NK-92 (cell line): Measurements from ENCODE around the gene SLC26A11.

Experiments used
- DNase-seq: peaks from one replicate; lab custom pipeline; 2025; ENCODE audit not compliant: unreplicated experiment; lab: John Stamatoyannopoulos, UW

Gene SLC26A11

DNA sequence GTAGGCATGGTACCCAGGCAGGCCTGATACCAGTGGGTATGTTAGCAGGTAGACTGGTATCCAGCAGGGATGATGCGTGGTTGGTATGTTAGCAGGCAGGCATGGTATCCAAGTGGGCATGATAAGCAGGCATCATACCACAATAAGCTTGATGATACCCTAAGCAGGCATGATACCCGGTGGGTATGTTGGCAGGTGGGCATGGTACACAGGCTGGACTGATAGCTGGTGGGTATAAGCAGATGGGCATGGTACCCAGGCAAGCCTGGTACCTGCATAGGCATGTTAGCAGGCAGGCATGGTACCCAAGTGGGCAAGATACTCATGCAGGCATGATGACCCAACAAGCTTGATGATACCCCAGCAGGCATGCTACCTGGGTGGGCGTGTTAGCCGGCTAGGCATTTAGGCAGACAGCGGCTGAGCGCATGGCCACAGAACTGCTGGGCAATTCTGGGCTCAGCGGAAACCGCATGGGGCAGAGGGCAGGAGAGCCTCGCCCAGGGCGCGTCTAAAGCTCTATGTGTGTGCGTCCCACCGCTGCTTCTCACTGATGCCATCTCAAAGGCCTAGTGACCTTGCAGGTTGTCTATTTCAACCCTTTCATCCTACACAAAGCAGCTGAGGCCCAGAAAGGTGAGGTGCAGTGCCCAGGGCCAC, 2.4 kb upstream of the SLC26A11 start:
- DNase-seq: no peak

DNA sequence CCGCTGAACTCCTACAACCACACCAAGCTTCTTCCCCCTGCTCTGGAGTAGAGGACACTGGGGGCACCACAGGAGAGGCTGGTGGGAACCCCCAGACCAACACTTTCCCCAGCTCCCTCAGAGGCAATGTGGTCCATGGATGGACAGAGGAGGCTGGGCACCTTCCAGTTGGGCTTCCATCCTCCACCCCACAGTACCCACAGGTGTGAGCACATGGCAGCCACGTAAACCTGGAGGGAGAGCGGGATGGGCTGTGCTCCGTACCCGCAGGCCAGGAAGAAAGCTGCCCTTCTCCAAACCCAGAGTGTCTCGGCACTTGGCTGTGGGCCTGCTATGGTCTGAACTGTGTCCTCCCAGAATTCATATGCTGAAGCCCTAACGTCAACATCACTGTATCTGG, 1.8 kb upstream of the SLC26A11 start:
- no peak for DNase-seq

DNA sequence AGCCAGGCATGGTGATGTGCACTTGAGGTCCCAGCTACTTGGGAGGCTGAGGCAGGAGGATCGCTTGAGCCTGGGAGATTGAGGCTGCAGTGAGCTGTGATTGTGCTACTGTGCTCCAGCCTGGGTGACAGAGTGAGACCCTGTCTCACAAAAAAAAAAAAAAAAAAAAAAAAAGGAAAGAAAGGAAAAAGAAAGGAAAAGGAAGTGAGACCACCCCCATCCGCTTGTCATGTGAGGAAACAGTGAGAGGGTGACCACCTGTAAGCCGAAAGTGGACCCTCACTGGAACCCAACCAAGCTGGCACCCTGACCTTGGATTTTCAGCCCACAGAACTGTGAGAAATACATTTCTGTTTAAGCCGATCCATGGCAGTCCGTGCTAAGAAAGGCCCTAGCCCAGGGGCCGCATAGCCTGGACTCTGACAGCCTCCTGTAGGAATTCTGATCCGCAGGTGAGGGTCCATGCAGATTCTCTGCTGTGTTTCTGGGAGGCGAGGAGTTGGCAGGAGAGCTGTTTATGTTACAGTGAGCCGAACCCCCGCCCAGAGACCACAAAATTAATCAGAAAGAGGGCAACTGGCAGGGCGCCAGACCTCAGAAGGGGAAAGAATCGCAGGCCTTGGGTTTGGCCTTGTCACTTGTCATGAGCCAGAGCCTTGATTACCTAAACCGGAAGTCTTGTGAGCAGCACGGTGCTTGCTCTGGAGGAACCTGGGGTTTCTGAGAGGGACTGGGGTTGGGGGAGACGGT, 1.0 kb upstream of the SLC26A11 start:
- peak; percentile 47 for DNase-seq

DNA sequence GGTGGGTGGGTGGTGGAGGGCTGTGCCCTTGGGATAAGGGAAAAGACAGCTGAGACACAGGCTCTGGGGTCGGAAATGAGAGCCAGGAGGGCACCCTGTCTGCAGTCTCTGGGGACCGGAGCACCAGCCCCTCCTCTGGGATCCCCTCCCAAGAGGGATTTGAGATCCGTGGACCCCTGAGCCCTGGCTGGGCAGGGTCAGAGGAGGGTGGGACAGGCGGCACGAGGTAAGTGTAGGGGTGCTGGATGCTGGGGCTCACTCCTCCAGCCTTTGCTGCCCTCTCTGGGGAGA, 519 bp upstream of the SLC26A11 start:
- DNase-seq: no peak

DNA sequence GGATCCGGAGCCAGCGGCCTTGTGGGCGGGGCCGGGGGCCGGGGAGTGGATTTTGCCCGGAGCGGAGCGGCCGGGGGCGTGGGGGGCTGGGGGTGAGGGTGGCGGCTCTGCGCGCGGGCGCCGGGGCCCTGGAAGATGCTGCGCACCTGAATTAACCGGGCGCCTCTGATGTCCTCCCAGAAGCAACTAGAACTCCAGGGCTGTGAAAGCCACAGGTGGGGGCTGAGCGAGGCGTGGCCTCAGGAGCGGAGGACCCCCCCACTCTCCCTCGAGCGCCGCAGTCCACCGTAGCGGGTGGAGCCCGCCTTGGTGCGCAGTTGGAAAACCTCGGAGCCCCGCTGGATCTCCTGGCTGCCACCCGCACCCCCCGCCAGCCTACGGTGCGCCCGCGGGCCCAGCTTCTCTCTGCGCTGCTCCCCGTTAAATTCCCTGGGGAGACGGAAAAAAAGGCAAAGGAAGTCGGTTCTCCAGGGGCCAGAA, 549 bp downstream of the SLC26A11 start:
- DNase-seq: no peak

DNA sequence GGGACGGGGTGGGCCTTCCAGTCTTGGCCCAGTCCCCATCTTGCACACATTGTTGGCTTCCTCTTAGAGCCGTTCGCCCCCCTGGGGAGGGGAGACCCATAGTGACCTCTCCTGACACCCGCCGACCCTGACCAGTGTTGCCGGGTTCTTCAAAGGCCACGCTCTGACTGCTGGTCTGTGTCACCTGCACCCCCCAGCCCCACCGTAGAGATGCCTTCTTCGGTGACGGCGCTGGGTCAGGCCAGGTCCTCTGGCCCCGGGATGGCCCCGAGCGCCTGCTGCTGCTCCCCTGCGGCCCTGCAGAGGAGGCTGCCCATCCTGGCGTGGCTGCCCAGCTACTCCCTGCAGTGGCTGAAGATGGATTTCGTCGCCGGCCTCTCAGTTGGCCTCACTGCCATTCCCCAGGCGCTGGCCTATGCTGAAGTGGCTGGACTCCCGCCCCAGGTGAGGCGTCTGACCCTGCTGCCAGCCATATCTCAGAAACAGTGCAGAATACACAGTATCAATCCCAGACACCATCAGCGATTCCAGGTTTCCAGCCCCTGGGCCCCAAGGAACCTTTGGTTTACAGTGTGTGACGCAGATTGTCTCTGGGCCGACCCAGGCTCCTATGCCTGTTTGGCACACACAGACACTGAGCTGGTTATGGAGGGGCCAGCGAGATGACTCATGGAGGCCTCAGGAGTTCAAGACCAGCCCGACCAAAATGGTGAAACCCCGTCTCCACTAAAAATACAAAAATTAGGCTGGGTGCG, 1.3 kb downstream of the SLC26A11 start:
- no peak for DNase-seq

DNA sequence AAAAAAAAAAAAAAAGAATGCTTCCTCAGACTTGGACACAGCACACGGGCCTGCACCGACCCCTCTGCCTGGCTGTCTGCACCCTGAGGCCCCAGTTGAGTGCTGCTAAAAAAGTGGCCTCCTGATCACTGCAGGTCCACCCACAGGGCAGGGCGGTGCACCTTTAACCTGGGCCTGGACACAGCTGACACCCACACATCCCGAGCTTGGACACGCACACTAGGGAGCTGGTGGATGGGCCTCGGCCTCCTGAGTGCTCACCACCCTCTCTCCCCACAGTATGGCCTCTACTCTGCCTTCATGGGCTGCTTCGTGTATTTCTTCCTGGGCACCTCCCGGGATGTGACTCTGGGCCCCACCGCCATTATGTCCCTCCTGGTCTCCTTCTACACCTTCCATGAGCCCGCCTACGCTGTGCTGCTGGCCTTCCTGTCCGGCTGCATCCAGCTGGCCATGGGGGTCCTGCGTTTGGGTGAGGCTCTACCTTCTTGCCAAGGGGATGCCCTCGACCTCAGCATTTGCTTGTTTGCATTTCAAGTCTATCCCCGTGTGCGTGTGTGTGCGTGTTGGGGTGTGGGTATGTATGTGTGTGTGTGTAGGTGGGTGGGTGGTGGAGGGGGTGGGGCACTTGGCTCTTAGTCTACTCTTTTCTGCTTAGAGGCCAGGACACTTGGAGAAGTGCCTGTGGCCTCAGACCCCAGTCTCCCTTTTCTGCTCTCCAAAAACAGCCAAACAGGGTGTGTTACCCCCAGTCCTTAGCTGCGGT, 2.3 kb downstream of the SLC26A11 start:
- no peak for DNase-seq

DNA sequence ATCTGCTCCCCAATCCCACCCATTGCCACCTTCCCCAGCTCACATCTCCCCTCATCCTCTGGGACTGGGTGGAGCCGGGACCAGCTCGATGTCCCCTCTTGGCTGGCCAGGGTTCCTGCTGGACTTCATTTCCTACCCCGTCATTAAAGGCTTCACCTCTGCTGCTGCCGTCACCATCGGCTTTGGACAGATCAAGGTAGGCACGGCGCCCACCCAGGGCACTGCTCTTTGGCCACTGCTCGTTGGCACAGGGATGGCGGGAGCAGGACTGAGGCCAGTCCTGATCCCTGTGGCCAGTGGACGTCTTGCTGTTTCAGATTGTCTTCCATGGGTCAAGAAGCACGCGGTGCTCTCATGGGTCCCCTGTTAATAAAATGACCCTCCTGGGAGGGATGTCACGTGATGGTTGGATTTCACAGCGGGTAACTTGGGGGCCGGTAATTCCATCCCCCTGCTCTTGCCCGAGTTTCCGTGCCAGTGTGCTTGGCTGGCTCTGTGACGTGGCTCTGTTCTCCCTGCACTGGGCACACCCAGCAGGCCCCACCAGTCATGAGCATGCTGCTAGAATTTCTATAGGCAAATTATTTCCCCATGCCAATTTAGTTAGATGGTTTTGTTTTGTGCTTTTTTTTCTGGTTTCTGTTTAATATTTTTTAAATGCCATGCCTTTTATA, 3.1 kb downstream of the SLC26A11 start:
- no peak for DNase-seq

DNA sequence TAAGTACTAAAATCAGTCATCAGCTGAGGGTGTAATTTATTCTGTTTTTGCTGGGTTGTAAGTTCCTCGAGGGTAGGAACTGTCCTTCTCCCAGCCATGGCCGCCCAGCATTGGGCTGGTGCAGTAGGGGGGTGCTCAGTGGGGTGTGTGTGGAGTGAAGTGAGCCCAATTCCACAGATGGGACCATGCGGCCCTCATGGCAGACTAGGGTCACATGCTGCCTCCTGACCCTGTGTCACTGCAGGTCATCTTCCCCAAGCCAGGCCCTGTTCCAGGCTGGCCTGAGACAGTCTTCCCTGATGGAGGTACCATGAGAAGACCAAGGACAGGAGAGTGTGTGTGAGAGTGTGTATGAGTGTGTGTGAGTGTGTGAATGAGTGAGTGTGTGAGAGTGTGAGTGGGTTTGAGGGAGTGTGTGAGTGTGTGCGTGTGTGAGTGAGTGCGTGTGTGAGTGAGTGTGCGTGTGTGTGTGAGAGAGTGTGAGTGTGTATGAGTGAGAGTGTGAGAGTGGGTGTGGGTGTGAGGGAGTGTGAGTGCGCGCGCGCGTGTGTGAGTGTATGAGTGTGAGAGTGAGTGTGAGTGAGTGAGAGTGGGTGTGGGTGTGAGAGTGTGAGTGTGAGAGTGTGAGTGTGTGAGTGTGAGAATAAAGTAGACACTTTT, 3.7 kb downstream of the SLC26A11 start:
- no peak for DNase-seq

DNA sequence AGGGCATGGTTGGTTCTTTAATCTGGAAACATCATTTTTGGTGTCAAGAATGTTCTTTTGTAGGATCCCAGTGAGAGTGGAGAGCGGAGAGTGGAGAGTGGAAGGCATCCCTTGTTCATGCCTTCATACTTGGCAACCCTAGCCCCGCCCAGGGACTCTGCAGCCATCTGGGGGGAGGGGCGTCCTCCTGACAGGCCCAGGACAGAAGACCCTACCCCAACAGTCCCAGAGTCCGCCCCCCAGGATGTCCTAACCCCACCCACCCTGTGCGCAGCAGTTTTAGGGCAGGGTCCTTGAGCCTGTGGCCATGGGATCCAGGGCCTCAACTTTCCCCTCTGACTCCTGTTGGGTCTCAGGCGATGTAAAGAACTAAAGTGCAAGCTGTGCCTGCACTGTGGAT, 4.5 kb downstream of the SLC26A11 start:
- DNase-seq: no peak

DNA sequence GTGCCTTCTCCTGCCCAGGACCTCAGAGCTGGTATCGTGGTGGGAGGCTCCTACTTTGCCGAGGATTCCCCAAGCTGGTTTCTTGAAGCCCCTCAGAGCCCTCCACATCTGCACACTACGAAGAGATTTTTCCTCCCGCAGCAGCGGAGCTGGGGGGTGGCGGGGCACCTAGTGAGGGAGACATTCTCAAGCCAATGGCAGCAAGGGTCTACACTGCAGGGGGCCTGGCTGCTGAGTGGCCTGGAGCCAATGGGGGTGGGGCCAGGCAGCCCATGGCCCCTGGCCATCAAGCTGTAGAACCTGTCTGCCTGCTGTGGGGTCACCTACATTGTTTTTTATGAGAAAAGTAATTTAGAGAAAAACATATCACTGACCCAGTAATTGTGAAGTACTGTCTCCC, 5.0 kb downstream of the SLC26A11 start:
- no peak for DNase-seq

DNA sequence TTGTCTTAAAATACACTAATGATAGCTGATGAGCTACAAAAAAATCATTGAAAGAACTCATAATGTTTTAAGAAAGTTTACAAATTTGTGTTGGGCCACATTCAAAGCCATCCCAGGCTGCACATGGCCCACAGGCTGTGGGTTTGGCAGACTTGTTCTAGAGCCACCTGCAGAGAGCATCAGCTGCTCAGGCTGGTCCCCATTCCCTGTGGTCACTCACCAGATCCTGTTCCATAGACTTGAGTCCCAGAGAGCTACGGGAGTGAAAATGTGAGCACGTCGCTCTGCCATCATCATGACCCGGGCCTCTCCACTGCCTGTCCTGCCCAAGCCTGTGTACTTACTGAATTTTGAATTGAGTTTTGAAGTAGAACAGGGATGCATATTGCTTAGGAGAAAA, 6.9 kb downstream of the SLC26A11 start:
- DNase-seq: no peak

DNA sequence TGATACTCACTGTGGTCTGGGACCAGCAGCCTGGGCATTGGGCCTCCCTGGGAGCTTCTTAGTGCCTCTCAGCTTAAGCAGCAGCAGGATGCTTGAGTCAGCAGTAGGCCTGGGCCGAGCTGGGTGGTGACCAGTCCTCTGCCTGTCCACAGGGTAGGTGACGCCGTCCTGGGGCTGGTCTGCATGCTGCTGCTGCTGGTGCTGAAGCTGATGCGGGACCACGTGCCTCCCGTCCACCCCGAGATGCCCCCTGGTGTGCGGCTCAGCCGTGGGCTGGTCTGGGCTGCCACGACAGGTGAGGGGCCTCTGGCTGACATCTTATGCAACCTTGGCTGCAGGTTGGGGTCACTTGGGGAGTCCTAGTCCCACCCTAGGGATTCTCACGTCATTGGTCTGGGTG, 7.4 kb downstream of the SLC26A11 start:
- no peak for DNase-seq

DNA sequence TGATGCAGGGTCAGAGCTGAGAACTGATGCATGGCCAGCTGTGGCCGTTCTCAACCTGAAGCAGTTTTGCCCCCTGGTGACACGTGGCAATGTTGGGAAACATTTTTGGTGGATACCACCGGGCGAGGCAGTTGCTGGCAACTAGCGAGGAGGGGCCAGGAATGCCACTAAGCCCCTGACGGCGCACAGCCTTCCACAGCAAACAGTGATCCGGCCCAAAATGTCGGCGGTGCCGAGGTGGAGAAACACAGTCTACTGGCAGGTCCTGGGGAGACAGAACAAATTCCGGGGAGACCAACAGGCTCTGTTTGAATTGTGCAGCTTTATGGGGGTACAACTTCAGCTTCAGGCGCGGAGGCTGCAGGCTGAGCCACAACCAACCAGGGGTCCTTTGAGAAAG, 8.2 kb downstream of the SLC26A11 start:
- no peak for DNase-seq

DNA sequence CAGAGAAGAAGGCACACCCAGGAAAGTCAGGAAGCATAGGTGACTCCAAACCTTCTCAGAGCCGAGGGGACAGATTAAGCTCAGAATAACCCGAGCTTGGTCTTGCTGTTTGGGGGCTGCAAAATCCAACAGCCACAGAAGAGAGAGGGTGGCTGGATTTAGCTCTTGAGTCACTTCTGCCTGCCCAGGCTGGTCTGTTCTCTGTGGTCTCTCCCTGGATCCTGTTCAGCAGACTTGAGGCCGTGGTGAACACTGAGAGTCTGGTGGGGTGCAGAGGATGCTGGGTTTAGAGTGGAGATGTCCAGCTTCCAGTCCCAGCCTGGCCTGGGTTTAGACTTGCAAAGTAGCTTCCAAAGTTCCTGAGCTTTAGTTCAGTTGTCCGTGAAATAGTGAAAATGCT, 8.8 kb downstream of the SLC26A11 start:
- DNase-seq: no peak

DNA sequence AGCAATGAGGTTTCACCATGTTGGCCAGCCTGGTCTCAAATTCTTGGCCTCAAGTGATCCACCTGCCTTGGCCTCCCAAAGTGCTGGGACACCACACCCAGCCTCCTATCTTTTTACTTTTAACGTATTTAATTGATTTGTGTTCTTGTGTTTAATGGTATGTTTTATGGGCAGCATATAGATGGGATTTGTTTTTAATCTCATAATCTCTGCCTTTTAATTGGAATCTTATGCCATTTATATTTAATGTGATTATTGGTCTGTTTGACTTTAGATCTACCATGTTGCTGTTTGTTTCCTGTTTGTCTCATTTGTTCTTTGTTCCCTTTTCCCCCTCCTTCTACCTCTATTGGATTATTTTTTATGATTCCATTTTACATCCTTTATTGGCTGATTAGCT, 12.2 kb downstream of the SLC26A11 start:
- no peak for DNase-seq

DNA sequence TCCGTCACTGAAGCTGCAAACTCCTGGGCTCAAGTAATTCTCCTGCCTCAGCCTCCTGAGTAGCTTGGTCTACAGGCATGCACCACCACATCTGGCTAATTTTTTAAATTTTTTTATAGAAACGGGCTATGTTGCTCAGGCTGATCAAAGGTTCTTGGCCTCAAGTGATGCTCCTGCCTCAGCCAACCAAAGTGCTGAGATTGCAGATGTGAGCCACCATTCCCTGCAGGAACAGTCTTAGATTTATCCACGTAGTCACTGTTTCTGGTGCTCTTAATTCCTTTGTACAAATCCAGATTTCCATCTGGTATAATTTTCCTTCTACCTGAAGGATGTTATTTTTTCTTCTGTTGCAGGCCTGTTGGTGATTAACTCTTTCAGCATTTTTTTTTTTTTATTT, 13.0 kb downstream of the SLC26A11 start:
- DNase-seq: no peak

DNA sequence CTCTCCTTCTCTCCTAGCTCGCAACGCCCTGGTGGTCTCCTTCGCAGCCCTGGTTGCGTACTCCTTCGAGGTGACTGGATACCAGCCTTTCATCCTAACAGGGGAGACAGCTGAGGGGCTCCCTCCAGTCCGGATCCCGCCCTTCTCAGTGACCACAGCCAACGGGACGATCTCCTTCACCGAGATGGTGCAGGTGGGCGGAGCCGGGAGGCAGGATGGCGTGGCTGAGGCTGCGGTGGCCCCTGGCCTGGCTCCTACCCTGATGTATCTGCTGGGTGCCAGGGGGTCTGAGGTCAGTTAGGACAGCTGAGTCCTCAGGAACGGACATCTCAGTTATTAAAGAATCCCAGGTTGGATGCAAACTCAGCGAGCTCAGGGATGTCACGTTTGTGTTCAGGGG, 16.7 kb downstream of the SLC26A11 start:
- DNase-seq: no peak

DNA sequence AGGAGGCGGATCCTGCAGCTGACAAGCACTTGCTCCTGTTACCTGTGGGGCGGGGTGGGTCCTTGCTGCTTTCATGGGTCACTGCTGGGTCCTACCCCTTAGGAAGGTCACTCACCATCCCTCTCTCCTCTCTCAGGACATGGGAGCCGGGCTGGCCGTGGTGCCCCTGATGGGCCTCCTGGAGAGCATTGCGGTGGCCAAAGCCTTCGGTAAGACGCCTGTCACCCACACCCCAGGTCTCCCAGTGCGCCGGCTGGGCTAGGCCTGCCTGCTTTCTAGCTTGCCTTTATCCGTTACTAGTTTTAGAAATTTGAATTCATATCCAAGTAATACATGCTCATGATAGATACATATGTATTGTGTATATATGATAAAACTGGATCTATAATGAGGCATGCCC, 17.2 kb downstream of the SLC26A11 start:
- DNase-seq: no peak

DNA sequence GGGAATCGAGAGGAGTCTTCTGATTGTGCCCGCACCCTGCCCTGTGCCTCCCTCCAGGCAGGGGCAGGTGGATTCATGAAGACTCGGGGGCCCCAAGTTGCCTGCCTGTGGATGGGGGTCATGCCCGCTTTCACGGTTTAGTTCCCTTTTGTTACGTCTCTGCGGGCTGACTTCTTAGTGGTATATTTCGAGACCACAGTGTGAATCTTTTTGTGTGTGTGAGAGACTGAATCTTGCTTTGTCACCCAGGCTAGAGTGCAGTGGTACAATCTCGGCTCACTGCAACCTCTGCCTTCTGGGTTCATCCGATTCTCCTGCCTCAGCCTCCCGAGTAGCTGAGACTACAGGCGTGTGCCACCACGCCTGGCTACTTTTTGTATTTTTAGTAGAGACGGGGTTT, 22.3 kb downstream of the SLC26A11 start:
- DNase-seq: no peak
